A673 (cell line): Measurements from ENCODE around the gene MRPL50.

Source experiments
- EZH2 ChIP-seq: fragments of 200-600 bp; sonication (generic); IDR thresholded peaks from 2 replicates; pipeline ENCODE4 v1.6.1; 2017; ENCODE audit warnings: borderline replicate concordance, low read depth, mild to moderate bottlenecking, mixed read lengths, antibody characterized with exemption, low read length; ENCODE audit not compliant: poor library complexity, severe bottlenecking
- TF ChIP-seq, protein P1 (sequence below): fragments of 300-800, 200-600 bp; sonication (generic); conservative IDR thresholded peaks from 2 replicates; pipeline ENCODE4 v1.5.1; 2017; ENCODE audit warnings: low read depth, mild to moderate bottlenecking, antibody characterized with exemption, low read length, moderate library complexity, mixed read lengths

DNA sequence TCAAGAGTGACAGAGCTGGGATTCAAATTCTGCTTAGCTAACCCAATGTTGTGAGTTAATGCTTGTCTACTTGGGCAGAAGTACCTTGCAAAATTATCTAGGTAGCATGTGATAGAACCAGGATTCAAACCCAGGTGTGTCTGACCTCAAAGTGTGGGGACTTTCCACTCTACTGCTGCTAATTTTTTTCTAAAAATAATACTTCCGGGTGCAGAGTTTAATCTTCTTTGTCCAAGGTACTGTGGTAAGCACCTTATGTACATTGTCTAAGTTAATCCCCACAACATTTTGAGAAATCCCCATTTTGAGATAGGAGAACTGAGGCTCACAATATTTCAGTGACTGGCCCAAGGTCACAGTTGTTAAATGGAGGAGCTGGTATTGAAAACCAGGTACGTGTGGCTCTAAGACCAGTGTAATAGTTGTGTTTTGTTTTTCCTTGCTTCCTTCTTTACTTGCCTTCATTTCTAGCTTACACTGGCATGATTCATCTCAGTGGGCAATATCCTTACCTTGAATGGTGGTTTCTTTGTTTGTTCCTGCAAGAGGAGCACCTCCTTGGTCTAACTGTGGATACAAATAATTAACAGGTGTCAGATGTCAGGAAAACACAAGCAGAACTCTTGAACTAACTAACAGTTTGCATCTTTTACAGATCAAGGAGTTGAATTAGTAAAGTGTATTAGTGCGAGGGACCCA, 29.7 kb upstream of the MRPL50 start:
- TF ChIP-seq, protein P1, sequence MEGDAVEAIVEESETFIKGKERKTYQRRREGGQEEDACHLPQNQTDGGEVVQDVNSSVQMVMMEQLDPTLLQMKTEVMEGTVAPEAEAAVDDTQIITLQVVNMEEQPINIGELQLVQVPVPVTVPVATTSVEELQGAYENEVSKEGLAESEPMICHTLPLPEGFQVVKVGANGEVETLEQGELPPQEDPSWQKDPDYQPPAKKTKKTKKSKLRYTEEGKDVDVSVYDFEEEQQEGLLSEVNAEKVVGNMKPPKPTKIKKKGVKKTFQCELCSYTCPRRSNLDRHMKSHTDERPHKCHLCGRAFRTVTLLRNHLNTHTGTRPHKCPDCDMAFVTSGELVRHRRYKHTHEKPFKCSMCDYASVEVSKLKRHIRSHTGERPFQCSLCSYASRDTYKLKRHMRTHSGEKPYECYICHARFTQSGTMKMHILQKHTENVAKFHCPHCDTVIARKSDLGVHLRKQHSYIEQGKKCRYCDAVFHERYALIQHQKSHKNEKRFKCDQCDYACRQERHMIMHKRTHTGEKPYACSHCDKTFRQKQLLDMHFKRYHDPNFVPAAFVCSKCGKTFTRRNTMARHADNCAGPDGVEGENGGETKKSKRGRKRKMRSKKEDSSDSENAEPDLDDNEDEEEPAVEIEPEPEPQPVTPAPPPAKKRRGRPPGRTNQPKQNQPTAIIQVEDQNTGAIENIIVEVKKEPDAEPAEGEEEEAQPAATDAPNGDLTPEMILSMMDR: no peak
- TF ChIP-seq EZH2: no peak
